GM19238 (cell line): ENCODE data around the gene TNFSF12.

Experiments used
- DNase-seq: peaks from one replicate; pipeline ENCODE4 v3.0.0; 2011; ENCODE audit warnings: low spot score; ENCODE audit not compliant: insufficient read length

Gene TNFSF12, protein sequence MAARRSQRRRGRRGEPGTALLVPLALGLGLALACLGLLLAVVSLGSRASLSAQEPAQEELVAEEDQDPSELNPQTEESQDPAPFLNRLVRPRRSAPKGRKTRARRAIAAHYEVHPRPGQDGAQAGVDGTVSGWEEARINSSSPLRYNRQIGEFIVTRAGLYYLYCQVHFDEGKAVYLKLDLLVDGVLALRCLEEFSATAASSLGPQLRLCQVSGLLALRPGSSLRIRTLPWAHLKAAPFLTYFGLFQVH

DNA sequence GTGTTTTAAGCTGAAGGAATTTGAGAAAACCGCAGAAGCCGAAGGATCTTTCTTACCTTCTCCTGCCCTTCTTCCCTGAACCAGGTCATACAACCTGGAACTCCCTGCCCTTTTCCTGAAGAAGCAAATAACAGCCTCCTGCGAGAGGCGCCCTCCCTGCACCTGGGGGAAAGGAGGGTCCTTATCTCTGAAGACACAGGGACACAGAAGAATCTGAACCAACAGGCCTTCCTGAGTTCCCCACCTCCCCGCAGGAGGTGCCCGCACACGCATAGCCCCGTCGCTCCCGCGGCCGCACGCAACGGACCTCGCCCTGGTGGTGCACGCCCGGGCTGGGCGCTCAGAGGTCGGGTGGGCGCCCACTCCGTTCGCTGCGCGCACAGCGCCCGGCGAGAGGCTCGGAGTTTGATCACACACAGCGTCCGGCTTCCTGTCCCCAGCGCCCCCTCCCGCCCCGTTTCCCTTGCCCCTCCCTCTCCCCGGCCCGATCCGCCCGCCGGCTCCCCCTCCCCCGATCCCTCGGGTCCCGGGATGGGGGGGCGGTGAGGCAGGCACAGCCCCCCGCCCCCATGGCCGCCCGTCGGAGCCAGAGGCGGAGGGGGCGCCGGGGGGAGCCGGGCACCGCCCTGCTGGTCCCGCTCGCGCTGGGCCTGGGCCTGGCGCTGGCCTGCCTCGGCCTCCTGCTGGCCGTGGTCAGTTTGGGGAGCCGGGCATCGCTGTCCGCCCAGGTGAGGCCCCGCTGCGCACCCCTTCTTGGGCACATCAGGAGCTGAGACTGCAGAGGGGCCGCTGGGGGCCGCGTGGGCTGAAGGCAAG lies at the start of gene TNFSF12:
Gene TNFSF12, plus strand, starts transcription at position 474 of the 816 bp plus-strand sequence. Its CDS starts 96 bp downstream, at position 570.
- DNase-seq, result no peak

DNA sequence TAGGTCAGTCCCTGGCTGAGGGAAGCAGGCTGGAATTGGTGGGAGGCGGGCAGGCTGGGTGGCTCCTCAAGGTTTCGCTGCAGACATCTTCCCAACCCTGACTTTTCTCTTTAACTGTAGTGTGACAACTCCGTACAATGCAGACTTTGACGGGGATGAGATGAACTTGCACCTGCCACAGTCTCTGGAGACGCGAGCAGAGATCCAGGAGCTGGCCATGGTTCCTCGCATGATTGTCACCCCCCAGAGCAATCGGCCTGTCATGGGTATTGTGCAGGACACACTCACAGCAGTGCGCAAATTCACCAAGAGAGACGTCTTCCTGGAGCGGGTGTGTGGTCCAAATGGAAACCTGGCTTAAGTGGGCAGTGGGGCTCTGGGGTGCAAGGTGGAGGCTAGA lies 49.7 kb upstream of the TNFSF12 start:
- DNase-seq, result no peak

DNA sequence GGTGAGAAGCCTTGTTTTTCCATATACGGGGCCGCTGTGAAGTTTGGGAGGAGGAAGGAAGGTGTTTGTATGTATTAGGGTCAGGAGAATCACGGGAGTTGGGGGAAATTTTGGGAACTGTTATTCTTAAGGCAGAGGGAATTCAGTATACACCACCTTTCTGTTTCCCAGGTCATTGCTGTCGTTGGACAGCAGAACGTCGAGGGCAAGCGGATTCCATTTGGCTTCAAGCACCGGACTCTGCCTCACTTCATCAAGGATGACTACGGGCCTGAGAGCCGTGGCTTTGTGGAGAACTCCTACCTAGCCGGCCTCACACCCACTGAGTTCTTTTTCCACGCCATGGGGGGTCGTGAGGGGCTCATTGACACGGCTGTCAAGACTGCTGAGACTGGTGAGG lies 47.1 kb upstream of the TNFSF12 start:
- DNase-seq, result no peak

DNA sequence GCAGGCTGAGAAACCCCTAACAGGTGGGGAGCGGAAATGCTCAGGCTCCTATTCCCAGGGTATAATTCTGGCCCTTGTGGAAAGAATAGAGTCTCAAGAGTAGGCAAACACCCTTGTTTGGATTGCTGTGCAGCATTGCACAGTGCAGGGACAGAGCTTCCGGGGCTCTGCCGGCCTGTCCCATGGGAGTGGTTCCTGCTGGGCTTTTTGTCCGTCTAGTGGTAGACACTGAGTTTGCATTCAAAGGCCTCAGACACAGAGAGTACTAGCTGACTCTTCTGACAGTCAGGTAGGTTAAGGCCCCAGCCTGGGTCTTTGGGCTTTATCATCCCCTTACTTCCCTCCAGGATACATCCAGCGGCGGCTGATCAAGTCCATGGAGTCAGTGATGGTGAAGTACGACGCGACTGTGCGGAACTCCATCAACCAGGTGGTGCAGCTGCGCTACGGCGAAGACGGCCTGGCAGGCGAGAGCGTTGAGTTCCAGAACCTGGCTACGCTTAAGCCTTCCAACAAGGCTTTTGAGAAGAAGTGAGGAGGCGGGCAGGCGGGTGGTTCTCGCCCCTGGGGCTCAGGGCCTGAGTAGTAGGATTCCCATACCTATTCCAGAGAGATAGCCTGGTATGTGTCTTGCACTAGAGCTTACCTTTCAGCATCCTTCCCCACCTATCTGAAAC lies 46.5 kb upstream of the TNFSF12 start:
- DNase-seq, result no peak

DNA sequence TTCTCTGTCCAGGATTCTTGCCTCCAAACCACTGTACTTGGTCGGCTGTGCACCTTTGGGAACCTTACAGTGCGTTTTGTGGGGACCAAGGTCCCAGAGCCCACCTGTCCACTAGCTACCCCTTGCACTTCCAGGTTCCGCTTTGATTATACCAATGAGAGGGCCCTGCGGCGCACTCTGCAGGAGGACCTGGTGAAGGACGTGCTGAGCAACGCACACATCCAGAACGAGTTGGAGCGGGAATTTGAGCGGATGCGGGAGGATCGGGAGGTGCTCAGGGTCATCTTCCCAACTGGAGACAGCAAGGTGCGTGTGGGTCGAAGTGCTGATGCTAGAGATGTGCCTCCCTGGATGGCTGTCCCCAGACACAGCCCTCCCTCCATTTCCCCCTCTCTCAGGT lies 45.9 kb upstream of the TNFSF12 start:
- no peak for DNase-seq

DNA sequence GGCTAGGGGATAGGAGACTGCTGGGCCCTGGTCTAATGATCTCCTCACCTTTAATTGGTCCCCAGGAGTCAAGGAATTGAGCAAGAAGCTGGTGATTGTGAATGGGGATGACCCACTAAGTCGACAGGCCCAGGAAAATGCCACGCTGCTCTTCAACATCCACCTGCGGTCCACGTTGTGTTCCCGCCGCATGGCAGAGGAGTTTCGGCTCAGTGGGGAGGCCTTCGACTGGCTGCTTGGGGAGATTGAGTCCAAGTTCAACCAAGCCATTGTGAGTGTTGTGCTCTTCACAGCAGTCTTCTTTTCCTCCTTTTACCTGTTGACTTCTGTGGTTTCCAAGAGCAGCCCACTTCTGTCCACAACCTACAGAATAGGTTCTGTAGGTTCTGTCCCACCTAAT lies 45.3 kb upstream of the TNFSF12 start:
- DNase-seq, result no peak

DNA sequence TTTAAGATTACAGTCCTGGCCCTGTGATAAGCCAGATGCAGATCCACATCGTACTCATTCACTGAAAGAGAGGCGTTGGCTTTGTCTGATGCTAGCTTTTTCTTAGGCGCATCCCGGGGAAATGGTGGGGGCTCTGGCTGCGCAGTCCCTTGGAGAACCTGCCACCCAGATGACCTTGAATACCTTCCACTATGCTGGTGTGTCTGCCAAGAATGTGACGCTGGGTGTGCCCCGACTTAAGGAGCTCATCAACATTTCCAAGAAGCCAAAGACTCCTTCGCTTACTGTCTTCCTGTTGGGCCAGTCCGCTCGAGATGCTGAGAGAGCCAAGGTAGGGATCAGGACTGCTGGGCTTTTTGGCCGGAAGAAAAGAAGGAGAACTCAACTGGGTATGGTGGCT lies 40.7 kb upstream of the TNFSF12 start:
- no peak for DNase-seq

DNA sequence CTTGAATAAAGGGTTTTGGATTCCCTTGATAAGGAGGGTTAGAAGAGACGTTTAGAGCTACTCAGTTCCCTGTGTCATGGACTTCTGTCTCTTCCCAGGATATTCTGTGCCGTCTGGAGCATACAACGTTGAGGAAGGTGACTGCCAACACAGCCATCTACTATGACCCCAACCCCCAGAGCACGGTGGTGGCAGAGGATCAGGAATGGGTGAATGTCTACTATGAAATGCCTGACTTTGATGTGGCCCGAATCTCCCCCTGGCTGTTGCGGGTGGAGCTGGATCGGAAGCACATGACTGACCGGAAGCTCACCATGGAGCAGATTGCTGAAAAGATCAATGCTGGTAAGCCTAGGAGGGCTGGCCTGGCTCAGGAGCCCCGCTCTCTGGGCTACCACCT lies 40.0 kb upstream of the TNFSF12 start:
- no peak for DNase-seq

DNA sequence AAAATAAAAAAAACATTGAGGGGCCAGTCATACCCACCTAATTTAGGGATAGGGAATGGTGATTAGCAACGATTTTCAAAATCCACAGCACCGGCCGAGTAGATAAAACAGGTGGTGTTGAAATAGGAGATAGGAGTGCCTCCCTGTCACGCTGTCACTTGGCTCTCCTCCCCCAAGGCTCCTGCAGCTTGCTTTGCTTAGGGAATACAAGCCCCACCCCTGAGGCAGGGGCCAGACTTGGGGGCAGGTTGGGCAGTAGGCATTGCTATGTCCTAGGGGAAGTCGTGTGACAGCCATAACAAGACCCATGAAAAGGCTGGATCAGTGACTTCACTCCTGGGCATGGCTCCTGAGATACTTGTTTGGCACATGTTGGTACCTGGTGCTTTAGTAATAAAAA lies 38.9 kb upstream of the TNFSF12 start:
- no peak for DNase-seq

DNA sequence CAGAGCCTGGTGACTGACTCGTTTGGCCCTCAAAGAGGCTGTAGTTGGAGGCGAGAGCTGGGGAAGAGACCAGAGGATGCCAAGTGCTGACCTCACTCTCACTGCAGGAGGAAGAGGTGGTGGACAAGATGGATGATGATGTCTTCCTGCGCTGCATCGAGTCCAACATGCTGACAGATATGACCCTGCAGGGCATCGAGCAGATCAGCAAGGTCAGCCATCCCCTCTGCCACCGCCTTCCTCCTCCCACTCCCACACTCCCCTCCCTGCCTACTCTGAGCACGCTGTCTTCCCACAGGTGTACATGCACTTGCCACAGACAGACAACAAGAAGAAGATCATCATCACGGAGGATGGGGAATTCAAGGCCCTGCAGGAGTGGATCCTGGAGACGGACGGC lies 37.8 kb upstream of the TNFSF12 start:
- no peak for DNase-seq

DNA sequence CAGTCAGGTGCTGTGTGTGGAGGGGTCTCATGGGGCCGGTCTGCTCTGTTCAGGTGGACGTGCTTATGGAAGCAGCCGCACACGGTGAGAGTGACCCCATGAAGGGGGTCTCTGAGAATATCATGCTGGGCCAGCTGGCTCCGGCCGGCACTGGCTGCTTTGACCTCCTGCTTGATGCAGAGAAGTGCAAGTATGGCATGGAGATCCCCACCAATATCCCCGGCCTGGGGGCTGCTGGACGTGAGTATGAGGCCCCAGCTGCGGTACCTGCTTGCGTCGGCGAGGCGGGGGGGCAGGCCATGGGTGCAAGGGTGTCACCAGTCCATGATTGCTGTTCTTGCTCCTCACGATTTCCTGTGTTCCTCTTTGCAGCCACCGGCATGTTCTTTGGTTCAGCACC lies 36.8 kb upstream of the TNFSF12 start:
- DNase-seq, result no peak

DNA sequence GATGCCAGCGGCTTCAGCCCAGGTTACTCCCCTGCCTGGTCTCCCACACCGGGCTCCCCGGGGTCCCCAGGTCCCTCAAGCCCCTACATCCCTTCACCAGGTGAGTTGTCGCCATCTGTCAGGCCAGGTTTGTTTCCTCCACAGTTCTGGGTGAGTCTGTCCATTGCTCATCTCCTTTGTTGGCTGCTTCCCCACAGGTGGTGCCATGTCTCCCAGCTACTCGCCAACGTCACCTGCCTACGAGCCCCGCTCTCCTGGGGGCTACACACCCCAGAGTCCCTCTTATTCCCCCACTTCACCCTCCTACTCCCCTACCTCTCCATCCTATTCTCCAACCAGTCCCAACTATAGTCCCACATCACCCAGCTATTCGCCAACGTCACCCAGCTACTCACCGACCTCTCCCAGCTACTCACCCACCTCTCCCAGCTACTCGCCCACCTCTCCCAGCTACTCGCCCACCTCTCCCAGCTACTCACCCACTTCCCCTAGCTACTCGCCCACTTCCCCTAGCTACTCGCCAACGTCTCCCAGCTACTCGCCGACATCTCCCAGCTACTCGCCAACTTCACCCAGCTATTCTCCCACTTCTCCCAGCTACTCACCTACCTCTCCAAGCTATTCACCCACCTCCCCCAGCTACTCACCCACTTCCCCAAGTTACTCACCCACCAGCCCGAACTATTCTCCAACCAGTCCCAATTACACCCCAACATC lies 35.9 kb upstream of the TNFSF12 start:
- DNase-seq, result no peak

DNA sequence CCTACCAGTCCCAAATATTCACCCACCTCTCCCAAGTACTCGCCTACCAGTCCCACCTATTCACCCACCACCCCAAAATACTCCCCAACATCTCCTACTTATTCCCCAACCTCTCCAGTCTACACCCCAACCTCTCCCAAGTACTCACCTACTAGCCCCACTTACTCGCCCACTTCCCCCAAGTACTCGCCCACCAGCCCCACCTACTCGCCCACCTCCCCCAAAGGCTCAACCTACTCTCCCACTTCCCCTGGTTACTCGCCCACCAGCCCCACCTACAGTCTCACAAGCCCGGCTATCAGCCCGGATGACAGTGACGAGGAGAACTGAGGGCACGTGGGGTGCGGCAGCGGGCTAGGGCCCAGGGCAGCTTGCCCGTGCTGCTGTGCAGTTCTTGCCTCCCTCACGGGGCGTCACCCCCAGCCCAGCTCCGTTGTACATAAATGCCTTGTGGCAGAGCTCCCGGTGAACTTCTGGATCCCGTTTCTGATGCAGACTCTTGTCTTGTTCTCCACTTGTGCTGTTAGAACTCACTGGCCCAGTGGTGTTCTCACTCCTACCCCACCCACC lies 34.9 kb upstream of the TNFSF12 start:
- no peak for DNase-seq

DNA sequence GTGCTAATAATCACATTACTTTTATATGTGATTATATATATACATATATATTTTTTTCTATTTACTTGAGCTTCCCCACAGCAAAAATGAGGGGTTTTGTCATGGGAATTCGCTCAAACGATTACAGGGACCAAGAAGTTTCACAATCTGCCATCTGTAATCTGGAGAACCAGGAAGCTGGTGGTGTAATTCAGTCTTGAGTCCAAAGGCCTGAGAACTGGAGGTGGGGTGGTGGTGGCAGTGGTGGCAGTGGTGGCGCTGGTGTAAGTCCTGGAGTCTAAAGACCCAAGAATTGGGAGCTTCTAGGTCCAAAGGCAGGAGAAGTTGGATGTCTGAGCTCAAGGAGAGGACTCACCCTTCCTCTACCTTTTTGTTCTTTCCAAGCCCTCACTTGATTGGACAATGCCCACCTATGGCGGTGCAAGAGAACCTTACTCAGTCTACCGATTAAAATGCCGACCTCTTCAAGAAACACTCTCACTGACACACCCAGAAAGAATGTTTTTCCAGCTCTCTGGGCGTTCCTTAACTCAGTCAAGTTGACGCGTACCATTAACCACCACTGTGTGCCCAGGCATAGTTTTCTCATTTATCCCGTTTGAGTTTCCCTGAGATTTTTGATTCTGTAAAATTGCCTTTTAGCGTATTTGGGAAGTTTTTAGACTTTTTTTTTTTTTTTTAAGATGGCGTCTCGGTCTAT lies 32.8 kb upstream of the TNFSF12 start:
- no peak for DNase-seq

DNA sequence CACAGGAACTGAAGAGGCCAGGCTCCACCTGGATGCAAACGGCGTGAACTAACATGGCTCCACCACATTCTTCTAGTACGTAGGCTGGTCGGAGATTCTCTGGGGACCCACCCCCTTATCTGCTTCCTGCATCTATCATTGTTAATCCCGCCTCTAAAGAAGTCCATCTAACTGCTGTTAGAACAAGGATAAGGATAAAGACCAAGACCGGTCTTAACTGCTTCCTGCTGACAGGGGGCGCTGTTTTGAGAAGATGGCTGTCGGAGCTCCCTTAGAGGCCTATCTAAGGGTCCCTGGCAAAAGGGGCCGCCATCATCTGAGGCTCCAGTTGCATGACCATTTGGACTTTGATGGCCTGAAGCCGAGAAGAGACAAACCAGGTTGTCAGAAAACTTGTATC lies 25.8 kb upstream of the TNFSF12 start:
- no peak for DNase-seq

DNA sequence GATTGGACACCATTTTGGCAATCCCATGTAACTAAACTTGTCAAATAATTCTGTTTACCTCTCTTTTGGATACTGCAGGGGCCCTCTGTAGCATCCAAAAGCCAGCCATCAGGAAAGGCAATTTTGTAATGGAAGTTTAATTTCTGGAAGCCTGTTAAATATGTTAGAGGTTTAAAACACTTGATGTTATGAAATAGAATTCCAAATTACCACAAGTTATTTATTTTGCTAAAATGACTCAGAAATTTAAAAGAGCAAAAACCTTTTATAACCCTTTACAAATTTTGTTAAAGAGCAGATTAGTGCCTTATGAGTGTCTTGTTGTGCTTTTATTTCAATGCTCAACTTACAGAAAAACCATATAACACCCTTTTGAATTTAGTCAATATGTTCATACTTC lies 20.0 kb upstream of the TNFSF12 start:
- DNase-seq, result no peak

DNA sequence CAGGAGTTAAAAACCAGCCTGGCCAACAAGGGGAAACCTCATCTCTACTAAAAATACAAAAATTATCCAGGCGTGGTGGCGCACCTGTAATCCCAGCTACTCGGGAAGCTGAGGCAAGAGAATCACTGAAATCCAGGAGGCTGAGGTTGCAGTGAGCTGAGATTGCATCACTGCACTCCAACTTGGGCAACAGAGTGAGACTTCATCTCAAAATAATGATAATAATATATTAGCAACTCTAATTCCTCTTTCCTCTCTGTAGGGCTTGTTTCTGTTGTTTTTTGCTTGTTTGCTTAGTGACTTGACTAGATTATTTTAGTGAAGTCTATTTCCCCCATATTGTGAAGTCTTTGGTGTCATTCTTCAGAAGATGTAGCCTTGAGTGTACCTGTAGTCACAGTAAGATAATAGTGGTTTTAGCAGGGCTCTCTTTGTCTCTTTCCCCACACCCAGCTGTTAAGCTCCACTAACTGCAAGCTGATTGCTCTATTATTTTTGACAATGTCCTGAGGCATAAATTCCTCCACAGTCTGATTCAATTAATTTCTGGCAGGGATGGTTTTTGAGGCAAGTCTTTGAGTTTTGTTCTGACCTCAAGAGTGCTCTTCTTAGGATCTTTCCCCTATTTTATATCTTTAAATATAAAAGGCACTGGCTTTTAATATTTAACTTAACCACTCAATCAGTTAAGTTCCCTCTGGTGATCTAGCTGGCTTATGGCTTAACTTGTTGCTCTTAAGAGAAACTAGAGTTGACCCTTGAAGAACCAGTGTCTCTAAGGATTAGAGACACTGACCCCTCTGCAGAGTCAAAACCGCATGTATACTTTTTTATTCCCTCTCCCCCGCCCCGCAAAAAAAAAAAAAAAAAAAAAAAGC lies 18.6 kb upstream of the TNFSF12 start:
- DNase-seq, result no peak

DNA sequence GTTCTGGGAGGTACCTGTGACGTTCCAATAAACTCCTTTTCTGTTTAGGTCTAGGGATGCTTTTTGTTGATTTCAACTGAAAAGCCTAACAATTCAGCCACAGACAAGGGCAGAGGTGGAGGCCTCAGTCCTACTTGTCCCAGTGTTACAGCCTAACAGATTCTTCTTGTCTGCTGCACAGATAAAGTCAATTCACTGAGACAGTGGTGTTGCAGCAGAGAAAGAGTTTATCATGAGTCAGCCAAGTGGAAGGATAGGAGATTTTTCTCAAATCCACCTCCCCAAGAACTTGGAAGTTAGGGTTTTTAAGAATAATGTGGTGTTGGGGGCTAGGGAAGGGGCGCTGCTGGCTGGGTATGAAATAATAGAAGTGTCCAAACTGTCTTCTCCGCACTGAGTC lies 10.8 kb upstream of the TNFSF12 start:
- DNase-seq, result no peak

DNA sequence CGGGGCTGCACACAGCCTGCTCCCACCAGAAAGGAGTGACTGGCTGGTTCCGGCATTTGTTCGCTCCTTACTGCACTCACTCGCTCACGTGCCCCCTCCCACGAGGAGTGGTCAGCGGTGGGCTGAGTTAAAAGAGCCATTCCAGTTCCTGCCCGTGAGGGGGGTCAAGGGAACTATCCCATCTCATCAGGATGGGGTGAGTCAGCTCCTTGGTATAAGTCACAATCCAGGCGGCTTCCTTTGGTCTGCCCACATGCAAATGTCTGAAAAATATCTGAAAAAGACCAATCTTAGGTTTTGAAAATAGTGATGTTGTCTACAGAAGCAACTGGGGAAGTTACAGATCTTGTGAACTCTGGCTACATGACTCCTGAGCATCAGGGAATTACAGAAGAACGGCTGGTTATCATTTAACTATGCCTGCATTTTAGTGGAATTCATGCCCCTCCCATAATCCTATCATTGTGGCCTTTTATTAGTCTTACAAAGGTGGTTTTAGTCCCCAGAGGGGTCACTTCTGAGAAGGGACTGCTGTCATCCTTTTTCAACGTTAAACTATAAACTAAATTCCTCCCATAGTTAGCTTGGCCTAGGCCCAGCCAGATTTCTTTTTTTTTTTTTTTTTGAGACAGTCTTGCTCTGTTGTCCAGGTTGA lies 9.8 kb upstream of the TNFSF12 start:
- DNase-seq, result no peak
